GM23338 (cell line): ENCODE results near the gene INPP1. TPM values are rescaled to one million over a fixed set of nuclear protein-coding genes. Genes with fewer than 3 reads are reported as not detected.

Source experiments
- ATAC-seq: fragments of 200-7000 bp; cut with Tn5 transposase; 3 replicates; pipeline ENCODE4 v1.9.1; 2020
- DNase-seq: peaks from one replicate; pipeline ENCODE4 v3.0.0-alpha.2; 2015; ENCODE audit warnings: low spot score
- H2AFZ ChIP-seq: fragments of 200-600 bp; sonication (generic); 2 replicates; pipeline ENCODE4 v1.8.0; 2016; ENCODE audit warnings: antibody characterized with exemption, mild to moderate bottlenecking, moderate library complexity
- H3F3A ChIP-seq: fragments of 200-600 bp; sonication (generic); replicated peaks from 2 replicates; pipeline ENCODE4 v1.8.0; 2017; ENCODE audit warnings: antibody characterized with exemption, mixed run types, low read depth
- H3K27ac ChIP-seq: fragments of 200-600 bp; sonication (generic); 2 replicates; pipeline ENCODE4 v1.6.1; 2016; ENCODE audit warnings: low read depth
- H3K27me3 ChIP-seq: fragments of 200-600 bp; sonication (generic); 2 replicates; pipeline ENCODE4 v1.8.0; 2016; ENCODE audit warnings: mild to moderate bottlenecking, mixed run types, moderate library complexity; ENCODE audit not compliant: insufficient read depth
- H3K36me3 ChIP-seq: fragments of 200-600 bp; sonication (generic); 2 replicates; pipeline ENCODE4 v1.8.0; 2016; ENCODE audit warnings: mild to moderate bottlenecking; ENCODE audit not compliant: insufficient read depth
- H3K4me1 ChIP-seq: fragments of 200-600 bp; sonication (generic); 2 replicates; pipeline ENCODE4 v1.8.0; 2016; ENCODE audit warnings: mild to moderate bottlenecking, moderate library complexity; ENCODE audit not compliant: insufficient read depth
- H3K4me2 ChIP-seq: fragments of 200-600 bp; sonication (generic); 2 replicates; pipeline ENCODE4 v1.7.1; 2017; ENCODE audit warnings: mixed run types
- H3K4me3 ChIP-seq: fragments of 200-600 bp; sonication (generic); 2 replicates; pipeline ENCODE4 v1.6.1; 2016; ENCODE audit warnings: mixed run types
- H3K79me2 ChIP-seq: fragments of 200-600 bp; sonication (generic); replicated peaks from 2 replicates; pipeline ENCODE4 v1.8.0; 2017; ENCODE audit warnings: mild to moderate bottlenecking; ENCODE audit not compliant: insufficient read depth
- H3K9me2 ChIP-seq: fragments of 200-600 bp; sonication (generic); 2 replicates; pipeline ENCODE4 v1.8.0; 2017; ENCODE audit not compliant: insufficient read depth
- H4K20me1 ChIP-seq: fragments of 200-600 bp; sonication (generic); replicated peaks from 2 replicates; pipeline ENCODE4 v1.8.0; 2017; ENCODE audit warnings: mild to moderate bottlenecking; ENCODE audit not compliant: insufficient read depth
- H3K27ac Mint-ChIP-seq: 2 replicates; pipeline ENCODE4 v1.8.0; 2020; ENCODE audit warnings: inconsistent platforms, mild to moderate bottlenecking, moderate library complexity, mixed read lengths
- H3K27me3 Mint-ChIP-seq: 3 replicates; pipeline ENCODE4 v1.8.0; 2022; ENCODE audit warnings: low read depth, mild to moderate bottlenecking, moderate library complexity, mixed read lengths, inconsistent platforms; ENCODE audit not compliant: insufficient read depth, poor library complexity
- H3K36me3 Mint-ChIP-seq: 3 replicates; pipeline ENCODE4 v1.8.0; 2021; ENCODE audit warnings: low read depth, mild to moderate bottlenecking, inconsistent platforms, moderate library complexity, mixed read lengths
- H3K4me1 Mint-ChIP-seq: 3 replicates; pipeline ENCODE4 v1.8.0; 2020; ENCODE audit warnings: mild to moderate bottlenecking, inconsistent platforms, mixed read lengths
- H3K4me3 Mint-ChIP-seq: 3 replicates; pipeline ENCODE4 v1.8.0; 2021; ENCODE audit warnings: moderate library complexity, mild to moderate bottlenecking, inconsistent platforms, mixed read lengths
- H3K9me3 Mint-ChIP-seq: 3 replicates; pipeline ENCODE4 v1.8.0; 2020; ENCODE audit warnings: moderate library complexity, mild to moderate bottlenecking, inconsistent platforms, mixed read lengths
- CREB1 ChIP-seq: fragments of 250-450 bp; sonication (Bioruptor Pico); IDR thresholded peaks from 2 replicates; pipeline ENCODE4 v1.5.0; 2020; ENCODE audit warnings: low read depth, mild to moderate bottlenecking, moderate library complexity
- CTCF ChIP-seq, 2 experiments: fragments of 200-600 bp in 1 of 2; sonication (generic) in 1 of 2; conservative IDR thresholded peaks; 2 replicates each; pipeline versions ENCODE4 v1.5.1 to v1.6.1; 2016 to 2017; ENCODE audit warnings: antibody characterized with exemption in 2 of 2, low read depth in 2 of 2, mild to moderate bottlenecking in 2 of 2, moderate library complexity in 1 of 2
- ETS1 ChIP-seq: IDR thresholded peaks from 2 replicates; pipeline ENCODE4 v1.6.1; 2016; ENCODE audit warnings: antibody characterized with exemption
- EZH2 ChIP-seq: fragments of 200-600 bp; sonication (generic); IDR thresholded peaks from one replicate; pipeline ENCODE4 v1.8.0; 2017; ENCODE audit warnings: antibody characterized with exemption, mild to moderate bottlenecking, low read depth; ENCODE audit not compliant: unreplicated experiment
- EZH2phosphoT487 ChIP-seq: fragments of 200-600 bp; sonication (generic); IDR thresholded peaks from one replicate; pipeline ENCODE4 v1.8.1; 2018; ENCODE audit warnings: antibody characterized with exemption; ENCODE audit not compliant: unreplicated experiment
- JUNB ChIP-seq: IDR thresholded peaks from one replicate; pipeline ENCODE4 v1.6.1; 2016; ENCODE audit warnings: antibody characterized with exemption; ENCODE audit not compliant: unreplicated experiment
- NANOG ChIP-seq: IDR thresholded peaks from 2 replicates; pipeline ENCODE4 v1.6.1; 2016; ENCODE audit warnings: antibody characterized with exemption, borderline replicate concordance
- POLR2AphosphoS5 ChIP-seq: IDR thresholded peaks from 2 replicates; pipeline ENCODE4 v1.6.1; 2016; ENCODE audit warnings: antibody characterized with exemption, low read depth
- STAT1 ChIP-seq: IDR thresholded peaks from one replicate; pipeline ENCODE4 v1.6.1; 2016; ENCODE audit warnings: antibody characterized with exemption; ENCODE audit not compliant: unreplicated experiment
- ZNF114 ChIP-seq: fragments of 250-450 bp; sonication (Bioruptor Pico); IDR thresholded peaks from 2 replicates; pipeline ENCODE4 v1.5.0; 2020; ENCODE audit warnings: mild to moderate bottlenecking, moderate library complexity
- ZNF331 ChIP-seq: fragments of 250-450 bp; sonication (Bioruptor Pico); IDR thresholded peaks from 2 replicates; pipeline ENCODE4 v1.5.0; 2020; ENCODE audit warnings: low read depth, mild to moderate bottlenecking, moderate library complexity
- ZNF462 ChIP-seq: fragments of 250-450 bp; sonication (Bioruptor Pico); IDR thresholded peaks from 2 replicates; pipeline ENCODE4 v1.5.0; 2020; ENCODE audit warnings: mild to moderate bottlenecking, moderate library complexity
- polyA plus RNA-seq: library from polyadenylated mRNA; unstranded; fragments of >200 nt; fragmentation: Nextera tagmentation; extraction: Ambion mirVana; gene quantifications from 2 replicates; pipeline ENCODE4 v1.2.1, GENCODE V29; 2016
- total RNA-seq: library from RNA; depleted of rRNA; stranded (reverse); fragments of >200 nt; shearing (Covaris generic); gene quantifications from 2 replicates; pipeline ENCODE4 v1.2.3, GENCODE V29; 2014
- TF ChIP-seq, protein P1 (sequence below): IDR thresholded peaks from one replicate; pipeline ENCODE4 v1.6.1; 2018; ENCODE audit warnings: antibody characterized with exemption; ENCODE audit not compliant: unreplicated experiment

The INPP1 gene
- total and polyA plus RNA-seq, 2 experiments from 2014 or later, result 2.6 to 6.5 TPM

DNA sequence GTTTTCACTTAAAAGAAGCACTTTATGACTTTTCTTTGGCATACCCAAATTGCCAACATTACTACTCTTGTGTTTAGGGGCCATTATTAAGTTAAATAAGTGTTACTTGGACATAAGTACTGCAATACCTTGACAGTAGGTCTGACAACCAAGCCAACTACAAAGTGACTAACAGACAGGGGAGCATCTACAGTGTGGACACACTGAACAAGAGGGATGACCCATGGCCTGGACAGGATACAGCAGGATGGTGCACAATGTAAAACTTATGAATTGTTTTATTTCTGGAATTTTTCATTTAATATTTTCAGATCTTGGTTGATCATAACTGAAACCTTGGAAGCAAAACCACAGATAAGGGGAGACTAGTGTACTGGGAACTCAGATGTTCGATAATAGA lies 4.0 kb upstream of the INPP1 start:
- Histone ChIP-seq H4K20me1 (no peaks in the 10 kb centered on the region), H3K27me3 (peaks cover 13% of the 10 kb centered on the region; the same call in 1 of the 2 replicates), H3K9me2 (no peaks in the 10 kb centered on the region), H3K27ac (no peak overlapping the region), H3K4me2 (no peak overlapping the region), H3K36me3 (no peaks in the 10 kb centered on the region), H3K4me1 (peaks cover 1% of the 10 kb centered on the region), H2AFZ (no peak overlapping the region), H3K79me2 (no peaks in the 10 kb centered on the region), H3K4me3 (no peak overlapping the region), H3F3A (no peaks in the 10 kb centered on the region)
- H3K27me3 Mint-ChIP-seq, result peaks cover 17% of the 10 kb centered on the region
- no peaks in the 10 kb centered on the region for H3K36me3 Mint-ChIP-seq
- no peak overlapping the region for H3K4me3 Mint-ChIP-seq
- no peak overlapping the region for H3K27ac Mint-ChIP-seq
- DNase-seq (no peak), ATAC-seq (no peak)
- peaks cover 22% of the 10 kb centered on the region for H3K4me1 Mint-ChIP-seq
- no peak for TF ChIP-seq NANOG
- no peak for TF ChIP-seq STAT1
- no peak for TF ChIP-seq ZNF331 (CRISPR knock-in tag)
- TF ChIP-seq, protein P1, sequence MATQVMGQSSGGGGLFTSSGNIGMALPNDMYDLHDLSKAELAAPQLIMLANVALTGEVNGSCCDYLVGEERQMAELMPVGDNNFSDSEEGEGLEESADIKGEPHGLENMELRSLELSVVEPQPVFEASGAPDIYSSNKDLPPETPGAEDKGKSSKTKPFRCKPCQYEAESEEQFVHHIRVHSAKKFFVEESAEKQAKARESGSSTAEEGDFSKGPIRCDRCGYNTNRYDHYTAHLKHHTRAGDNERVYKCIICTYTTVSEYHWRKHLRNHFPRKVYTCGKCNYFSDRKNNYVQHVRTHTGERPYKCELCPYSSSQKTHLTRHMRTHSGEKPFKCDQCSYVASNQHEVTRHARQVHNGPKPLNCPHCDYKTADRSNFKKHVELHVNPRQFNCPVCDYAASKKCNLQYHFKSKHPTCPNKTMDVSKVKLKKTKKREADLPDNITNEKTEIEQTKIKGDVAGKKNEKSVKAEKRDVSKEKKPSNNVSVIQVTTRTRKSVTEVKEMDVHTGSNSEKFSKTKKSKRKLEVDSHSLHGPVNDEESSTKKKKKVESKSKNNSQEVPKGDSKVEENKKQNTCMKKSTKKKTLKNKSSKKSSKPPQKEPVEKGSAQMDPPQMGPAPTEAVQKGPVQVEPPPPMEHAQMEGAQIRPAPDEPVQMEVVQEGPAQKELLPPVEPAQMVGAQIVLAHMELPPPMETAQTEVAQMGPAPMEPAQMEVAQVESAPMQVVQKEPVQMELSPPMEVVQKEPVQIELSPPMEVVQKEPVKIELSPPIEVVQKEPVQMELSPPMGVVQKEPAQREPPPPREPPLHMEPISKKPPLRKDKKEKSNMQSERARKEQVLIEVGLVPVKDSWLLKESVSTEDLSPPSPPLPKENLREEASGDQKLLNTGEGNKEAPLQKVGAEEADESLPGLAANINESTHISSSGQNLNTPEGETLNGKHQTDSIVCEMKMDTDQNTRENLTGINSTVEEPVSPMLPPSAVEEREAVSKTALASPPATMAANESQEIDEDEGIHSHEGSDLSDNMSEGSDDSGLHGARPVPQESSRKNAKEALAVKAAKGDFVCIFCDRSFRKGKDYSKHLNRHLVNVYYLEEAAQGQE, result no peak
- TF ChIP-seq ETS1, result no peak
- TF ChIP-seq EZH2, result no peak
- TF ChIP-seq ZNF114 (CRISPR knock-in tag), result no peak
- TF ChIP-seq EZH2phosphoT487, result no peak
- no peak for TF ChIP-seq CREB1 (CRISPR knock-in tag)
- TF ChIP-seq JUNB, result no peak
- no peak for TF ChIP-seq ZNF462 (CRISPR knock-in tag)
- no peak for TF ChIP-seq CTCF (conservative IDR thresholded peaks at IDR 0.05; ENCODE audit: low read depth in 2 of 2)
- no peak for TF ChIP-seq POLR2AphosphoS5
- no peaks in the 10 kb centered on the region; the same call in 2 of the 3 replicates for H3K9me3 Mint-ChIP-seq
